K562 (cell line): ENCODE measurements around the gene GRXCR2. TPM values are rescaled to one million over a fixed set of nuclear protein-coding genes. Genes with fewer than 3 reads are reported as not detected.

Source experiments
- DMBX1 ChIP-seq: fragments of 250-450 bp; sonication (Bioruptor Pico); IDR thresholded peaks from 2 replicates; pipeline ENCODE4 v1.8.0; 2022; ENCODE audit warnings: inconsistent platforms, mild to moderate bottlenecking, moderate library complexity, borderline replicate concordance
- DPF2 ChIP-seq: fragments of 450-650 bp; IDR thresholded peaks from 2 replicates; pipeline ENCODE4 v1.6.1; 2016
- HDAC2 ChIP-seq: fragments of 450-650 bp; IDR thresholded peaks from 2 replicates; pipeline ENCODE4 v1.6.1; 2016; ENCODE audit warnings: mild to moderate bottlenecking
- NFIC ChIP-seq: fragments of 450-650 bp; IDR thresholded peaks from 2 replicates; pipeline ENCODE4 v1.6.1; 2017; ENCODE audit warnings: mild to moderate bottlenecking, inconsistent platforms
- RAD51 ChIP-seq: fragments of 450-650 bp; IDR thresholded peaks from 2 replicates; pipeline ENCODE4 v1.7.1; 2016; ENCODE audit warnings: low read depth, mild to moderate bottlenecking, borderline replicate concordance
- SMAD4 ChIP-seq: fragments of 250-450 bp; sonication (Bioruptor Pico); conservative IDR thresholded peaks from 2 replicates; pipeline ENCODE4 v1.8.0; 2021; ENCODE audit warnings: inconsistent platforms, mild to moderate bottlenecking, moderate library complexity
- SPI1 ChIP-seq: IDR thresholded peaks from 2 replicates; pipeline ENCODE4 v1.6.1; 2011; ENCODE audit warnings: low read depth, low read length, control low read depth, borderline replicate concordance
- ZNF24 ChIP-seq: fragments of 450-650 bp; IDR thresholded peaks from 2 replicates; pipeline ENCODE4 v1.6.1; 2016
- polyA plus RNA-seq, 8 experiments: library from polyadenylated mRNA; depleted of rRNA in 4 of 8; stranded (reverse) in 5 of 8; unstranded in 3 of 8; fragments of >200 nt; fragmentation: Nextera tagmentation in 2 of 8; fragmentation: Illumina TruSeq in 1 of 8; extraction: Ambion mirVana in 2 of 8; extraction: Trizol in 1 of 8; gene quantifications; 2 replicates each; pipeline versions ENCODE4 v1.2.1 to v1.2.3, GENCODE V29; 2011 to 2014; ENCODE audit warnings: inconsistent platforms in 1 of 8, missing spikeins in 1 of 8
- total RNA-seq, 7 experiments: library from RNA; depleted of rRNA in 6 of 7; stranded (reverse); fragments of >200 nt in 6 of 7; fragmentation: Illumina TruSeq in 2 of 7; extraction: Trizol in 2 of 7; gene quantifications; 2 replicates each; pipeline versions ENCODE4 v1.2.1 to v1.2.3, GENCODE V29; 2011 to 2021; ENCODE audit warnings: low replicate concordance in 1 of 7
- TF ChIP-seq, protein P1 (sequence below), 3 experiments: fragments of 200-800 bp in 1 of 3; fragments of 250-450 bp in 1 of 3; fragments of 450-650 bp in 1 of 3; sonication (Bioruptor Pico) in 1 of 3; sonication (Bioruptor generic) in 1 of 3; formaldehyde crosslinking in 1 of 3; IDR thresholded peaks; 2 replicates each; pipeline versions ENCODE4 v1.6.1 to v1.8.0; 2016 to 2022; ENCODE audit warnings: mild to moderate bottlenecking in 2 of 3, missing genetic modification characterization in 2 of 3, missing compliant biosample characterization in 1 of 3, moderate library complexity in 1 of 3
- TF ChIP-seq, protein P2 (sequence below): sonication (generic); formaldehyde crosslinking; IDR thresholded peaks from 2 replicates; pipeline ENCODE4 v1.8.0; 2022; ENCODE audit warnings: mild to moderate bottlenecking, low read depth, missing genetic modification reagents

The GRXCR2 gene
- total and polyA plus RNA-seq, 9 of the 15 experiments (the other 6 are each of a cell fraction or from before 2014, with no cell fraction given), result not detected

DNA sequence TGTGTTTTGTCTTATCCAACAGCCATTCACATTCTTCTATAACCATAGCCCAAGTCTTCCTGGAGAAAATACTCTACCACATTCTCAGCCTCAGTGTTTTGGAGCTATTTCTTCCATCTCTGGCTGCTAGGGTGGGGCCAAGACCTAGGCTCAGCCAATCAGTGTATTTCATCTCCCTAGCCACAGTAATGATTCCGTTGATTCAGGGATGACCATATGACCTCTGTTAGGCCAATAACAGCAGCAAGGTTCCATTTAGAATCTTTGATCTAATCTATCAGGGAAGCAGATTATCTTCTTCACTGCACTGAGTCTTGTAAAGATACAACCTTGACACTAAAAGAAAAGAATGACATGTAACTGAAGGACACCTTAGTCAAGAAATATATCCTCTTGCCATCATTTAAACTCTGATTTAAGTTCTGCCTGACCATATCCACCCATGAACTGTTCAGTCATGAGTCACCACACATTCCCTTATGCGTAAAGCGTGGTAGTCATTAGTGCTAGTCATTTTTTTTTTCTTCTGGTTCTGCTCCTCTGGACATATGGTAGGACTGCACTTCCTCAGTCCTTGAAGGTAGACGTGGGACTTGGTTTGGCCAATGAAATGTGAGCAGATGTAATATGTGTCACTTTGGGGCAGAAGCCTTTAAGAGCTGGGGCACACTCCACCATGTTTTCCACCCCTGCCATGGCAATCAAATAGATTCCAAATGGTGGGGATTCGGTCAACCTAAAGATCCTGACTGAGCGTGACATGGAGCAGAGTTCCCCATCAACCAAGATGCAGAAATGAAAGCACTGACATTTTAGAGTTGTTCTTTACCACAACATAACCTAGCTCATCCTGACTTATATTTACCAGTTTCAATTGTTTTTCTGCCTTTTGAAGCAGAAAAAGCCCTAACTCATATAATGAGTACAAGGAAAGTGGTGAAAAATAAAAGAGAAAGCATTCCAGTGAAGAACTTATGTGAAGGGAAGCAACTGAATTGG lies 25.0 kb downstream of the GRXCR2 start (continued):
- TF ChIP-seq, protein P1, sequence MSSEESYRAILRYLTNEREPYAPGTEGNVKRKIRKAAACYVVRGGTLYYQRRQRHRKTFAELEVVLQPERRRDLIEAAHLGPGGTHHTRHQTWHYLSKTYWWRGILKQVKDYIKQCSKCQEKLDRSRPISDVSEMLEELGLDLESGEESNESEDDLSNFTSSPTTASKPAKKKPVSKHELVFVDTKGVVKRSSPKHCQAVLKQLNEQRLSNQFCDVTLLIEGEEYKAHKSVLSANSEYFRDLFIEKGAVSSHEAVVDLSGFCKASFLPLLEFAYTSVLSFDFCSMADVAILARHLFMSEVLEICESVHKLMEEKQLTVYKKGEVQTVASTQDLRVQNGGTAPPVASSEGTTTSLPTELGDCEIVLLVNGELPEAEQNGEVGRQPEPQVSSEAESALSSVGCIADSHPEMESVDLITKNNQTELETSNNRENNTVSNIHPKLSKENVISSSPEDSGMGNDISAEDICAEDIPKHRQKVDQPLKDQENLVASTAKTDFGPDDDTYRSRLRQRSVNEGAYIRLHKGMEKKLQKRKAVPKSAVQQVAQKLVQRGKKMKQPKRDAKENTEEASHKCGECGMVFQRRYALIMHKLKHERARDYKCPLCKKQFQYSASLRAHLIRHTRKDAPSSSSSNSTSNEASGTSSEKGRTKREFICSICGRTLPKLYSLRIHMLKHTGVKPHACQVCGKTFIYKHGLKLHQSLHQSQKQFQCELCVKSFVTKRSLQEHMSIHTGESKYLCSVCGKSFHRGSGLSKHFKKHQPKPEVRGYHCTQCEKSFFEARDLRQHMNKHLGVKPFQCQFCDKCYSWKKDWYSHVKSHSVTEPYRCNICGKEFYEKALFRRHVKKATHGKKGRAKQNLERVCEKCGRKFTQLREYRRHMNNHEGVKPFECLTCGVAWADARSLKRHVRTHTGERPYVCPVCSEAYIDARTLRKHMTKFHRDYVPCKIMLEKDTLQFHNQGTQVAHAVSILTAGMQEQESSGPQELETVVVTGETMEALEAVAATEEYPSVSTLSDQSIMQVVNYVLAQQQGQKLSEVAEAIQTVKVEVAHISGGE (CRISPR knock-in tag; IDR thresholded peaks at IDR 0.05), result 0 out of 6 replicates have a peak, but pooled peaks of 1 of the 3 experiments have one; percentile 27
- 0 out of 2 replicates have a peak, but pooled peaks have one; percentile 24 for TF ChIP-seq HDAC2
- TF ChIP-seq, protein P2, sequence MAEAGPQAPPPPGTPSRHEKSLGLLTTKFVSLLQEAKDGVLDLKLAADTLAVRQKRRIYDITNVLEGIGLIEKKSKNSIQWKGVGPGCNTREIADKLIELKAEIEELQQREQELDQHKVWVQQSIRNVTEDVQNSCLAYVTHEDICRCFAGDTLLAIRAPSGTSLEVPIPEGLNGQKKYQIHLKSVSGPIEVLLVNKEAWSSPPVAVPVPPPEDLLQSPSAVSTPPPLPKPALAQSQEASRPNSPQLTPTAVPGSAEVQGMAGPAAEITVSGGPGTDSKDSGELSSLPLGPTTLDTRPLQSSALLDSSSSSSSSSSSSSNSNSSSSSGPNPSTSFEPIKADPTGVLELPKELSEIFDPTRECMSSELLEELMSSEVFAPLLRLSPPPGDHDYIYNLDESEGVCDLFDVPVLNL (CRISPR knock-in tag), result no peak
- peak; percentile 45; the same call in 1 of the 2 replicates for TF ChIP-seq NFIC
- peak; percentile 85 for TF ChIP-seq SPI1
- no peak for TF ChIP-seq RAD51
- peak; percentile 43; the same call in 1 of the 2 replicates for TF ChIP-seq SMAD4
- TF ChIP-seq ZNF24, result no peak
- 0 out of 2 replicates have a peak, but pooled peaks have one; percentile 60 for TF ChIP-seq DMBX1 (CRISPR knock-in tag)
- TF ChIP-seq DPF2, result peak; percentile 54; the same call in 1 of the 2 replicates
